WTC11 (cell line): ENCODE measurements around the gene MAST4. TPM values are rescaled to one million over a fixed set of nuclear protein-coding genes. Genes with fewer than 3 reads are reported as not detected.

ENCODE experiments used
- ATAC-seq: fragments of 200-7000 bp; cut with Tn5 transposase; 2 replicates; pipeline ENCODE4 v1.10.0; 2021; ENCODE audit warnings: mild to moderate bottlenecking, moderate library complexity
- CTCF ChIA-PET: fragments of 300-600 bp; sonication (Branson Sonifier 250); formaldehyde crosslinking; loops from one replicate; lab custom pipeline; 2021; ENCODE audit warnings: antibody characterized with exemption; lab: Charles Lee
- POLR2A ChIA-PET: fragments of 350-600 bp; sonication (Branson Sonifier 250); formaldehyde crosslinking; loops from one replicate; lab custom pipeline; 2021; ENCODE audit warnings: antibody characterized with exemption; lab: Charles Lee
- DNase-seq: peaks from one replicate; pipeline ENCODE4 v3.0.0; 2021; ENCODE audit warnings: low spot score
- H3K27ac Mint-ChIP-seq: 2 replicates; pipeline ENCODE4 v1.8.0; 2021; ENCODE audit warnings: mixed read lengths
- H3K27me3 Mint-ChIP-seq: 2 replicates; pipeline ENCODE4 v1.8.0; 2021; ENCODE audit warnings: low read depth, mild to moderate bottlenecking, moderate library complexity, mixed read lengths
- H3K36me3 Mint-ChIP-seq: 2 replicates; pipeline ENCODE4 v1.8.0; 2021; ENCODE audit warnings: mixed read lengths
- H3K4me1 Mint-ChIP-seq: 2 replicates; pipeline ENCODE4 v1.8.0; 2022; ENCODE audit warnings: mixed read lengths
- H3K4me3 Mint-ChIP-seq: 2 replicates; pipeline ENCODE4 v1.8.0; 2021; ENCODE audit warnings: mild to moderate bottlenecking, moderate library complexity, mixed read lengths
- H3K9me3 Mint-ChIP-seq: 2 replicates; pipeline ENCODE4 v1.8.0; 2021; ENCODE audit warnings: mixed read lengths
- GRHL2 ChIP-seq: fragments of 250-450 bp; sonication (Bioruptor Pico); IDR thresholded peaks from 2 replicates; pipeline ENCODE4 v1.8.0; 2022; ENCODE audit warnings: mild to moderate bottlenecking, moderate library complexity; ENCODE audit not compliant: insufficient replicate concordance, severe bottlenecking
- MXD4 ChIP-seq: fragments of 250-450 bp; sonication (Bioruptor Pico); IDR thresholded peaks from 2 replicates; pipeline ENCODE4 v1.8.0; 2021; ENCODE audit warnings: mild to moderate bottlenecking, moderate library complexity, borderline replicate concordance
- NFE2L1 ChIP-seq: sonication (generic); formaldehyde crosslinking; IDR thresholded peaks from 2 replicates; pipeline ENCODE4 v1.8.1; 2023; ENCODE audit warnings: missing genetic modification reagents
- PRRX2 ChIP-seq: fragments of 250-450 bp; sonication (Bioruptor Pico); IDR thresholded peaks from 2 replicates; pipeline ENCODE4 v1.8.0; 2021; ENCODE audit warnings: mild to moderate bottlenecking
- TP53 ChIP-seq: sonication (generic); formaldehyde crosslinking; IDR thresholded peaks from 2 replicates; pipeline ENCODE4 v1.8.1; 2023; ENCODE audit warnings: mild to moderate bottlenecking, missing genetic modification reagents
- ZNF219 ChIP-seq: sonication (generic); formaldehyde crosslinking; IDR thresholded peaks from 2 replicates; pipeline ENCODE4 v1.8.0; 2023; ENCODE audit warnings: missing genetic modification reagents, mild to moderate bottlenecking, borderline replicate concordance
- total RNA-seq: library from RNA; stranded (reverse); gene quantifications from 3 replicates; pipeline ENCODE4 v1.2.3, GENCODE V29; 2021
- TF ChIP-seq, protein P1 (sequence below): sonication (generic); formaldehyde crosslinking; IDR thresholded peaks from 2 replicates; pipeline ENCODE4 v1.8.0; 2023; ENCODE audit warnings: mild to moderate bottlenecking, missing genetic modification reagents
- TF ChIP-seq, protein P2 (sequence below): sonication (generic); formaldehyde crosslinking; IDR thresholded peaks from 2 replicates; pipeline ENCODE4 v1.8.1; 2022; ENCODE audit warnings: low read depth, missing genetic modification reagents, borderline replicate concordance
- TF ChIP-seq, protein P3 (sequence below): fragments of 250-450 bp; sonication (Bioruptor Pico); conservative IDR thresholded peaks from 2 replicates; pipeline ENCODE4 v1.9.0; 2021; ENCODE audit warnings: mild to moderate bottlenecking
- TF ChIP-seq, protein P4 (sequence below): fragments of 200-600 bp; IDR thresholded peaks from 2 replicates; pipeline ENCODE4 v1.8.0; 2022; ENCODE audit warnings: antibody characterized with exemption
- TF ChIP-seq, protein P5 (sequence below): sonication (generic); formaldehyde crosslinking; IDR thresholded peaks from 2 replicates; pipeline ENCODE4 v1.8.1; 2023; ENCODE audit warnings: mild to moderate bottlenecking, missing genetic modification reagents

Gene MAST4
- total RNA-seq, 1 experiment from 2014 or later: 8.0 TPM

DNA sequence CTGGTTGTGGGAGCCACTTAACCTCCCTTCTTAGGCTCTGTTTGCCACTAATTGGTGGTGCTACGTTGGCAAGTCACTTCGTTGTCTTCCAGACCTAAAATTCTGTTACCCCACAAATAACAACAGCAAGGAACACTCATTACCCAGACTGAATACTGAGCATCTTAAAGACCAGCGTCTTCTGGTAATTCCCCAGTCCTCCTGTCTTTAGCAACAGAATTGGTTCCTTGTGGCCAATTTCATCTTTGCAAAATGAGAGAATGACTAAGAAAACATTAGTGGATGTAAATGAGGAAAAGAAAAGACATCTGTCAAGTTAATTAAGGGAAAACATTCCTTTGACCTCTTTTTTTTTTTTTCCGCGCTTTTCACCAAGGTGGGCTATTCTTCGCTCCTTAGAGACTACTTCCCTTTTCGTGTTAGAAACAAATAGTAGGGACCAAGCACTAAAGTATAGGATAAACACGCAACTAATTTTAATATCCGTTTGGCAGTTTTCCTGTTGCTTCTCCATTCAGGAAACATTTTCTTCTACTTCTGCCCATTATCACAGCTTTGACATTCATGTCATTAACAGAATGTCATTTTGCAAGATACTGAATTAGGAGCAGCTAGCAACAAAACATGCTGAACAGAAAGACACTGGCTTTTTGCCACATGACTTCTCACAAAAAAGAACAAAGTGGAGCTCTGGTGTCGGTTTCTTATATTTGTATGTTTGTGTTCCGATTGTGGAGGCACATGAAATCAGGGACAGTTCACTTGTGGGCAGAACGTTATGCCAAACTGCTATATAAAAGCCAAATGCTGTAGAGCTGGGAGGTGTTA lies 446.2 kb downstream of the MAST4 start (continued):
- TF ChIP-seq, protein P1, sequence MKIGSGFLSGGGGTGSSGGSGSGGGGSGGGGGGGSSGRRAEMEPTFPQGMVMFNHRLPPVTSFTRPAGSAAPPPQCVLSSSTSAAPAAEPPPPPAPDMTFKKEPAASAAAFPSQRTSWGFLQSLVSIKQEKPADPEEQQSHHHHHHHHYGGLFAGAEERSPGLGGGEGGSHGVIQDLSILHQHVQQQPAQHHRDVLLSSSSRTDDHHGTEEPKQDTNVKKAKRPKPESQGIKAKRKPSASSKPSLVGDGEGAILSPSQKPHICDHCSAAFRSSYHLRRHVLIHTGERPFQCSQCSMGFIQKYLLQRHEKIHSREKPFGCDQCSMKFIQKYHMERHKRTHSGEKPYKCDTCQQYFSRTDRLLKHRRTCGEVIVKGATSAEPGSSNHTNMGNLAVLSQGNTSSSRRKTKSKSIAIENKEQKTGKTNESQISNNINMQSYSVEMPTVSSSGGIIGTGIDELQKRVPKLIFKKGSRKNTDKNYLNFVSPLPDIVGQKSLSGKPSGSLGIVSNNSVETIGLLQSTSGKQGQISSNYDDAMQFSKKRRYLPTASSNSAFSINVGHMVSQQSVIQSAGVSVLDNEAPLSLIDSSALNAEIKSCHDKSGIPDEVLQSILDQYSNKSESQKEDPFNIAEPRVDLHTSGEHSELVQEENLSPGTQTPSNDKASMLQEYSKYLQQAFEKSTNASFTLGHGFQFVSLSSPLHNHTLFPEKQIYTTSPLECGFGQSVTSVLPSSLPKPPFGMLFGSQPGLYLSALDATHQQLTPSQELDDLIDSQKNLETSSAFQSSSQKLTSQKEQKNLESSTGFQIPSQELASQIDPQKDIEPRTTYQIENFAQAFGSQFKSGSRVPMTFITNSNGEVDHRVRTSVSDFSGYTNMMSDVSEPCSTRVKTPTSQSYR (CRISPR knock-in tag): no peak
- TF ChIP-seq TP53: no peak

DNA sequence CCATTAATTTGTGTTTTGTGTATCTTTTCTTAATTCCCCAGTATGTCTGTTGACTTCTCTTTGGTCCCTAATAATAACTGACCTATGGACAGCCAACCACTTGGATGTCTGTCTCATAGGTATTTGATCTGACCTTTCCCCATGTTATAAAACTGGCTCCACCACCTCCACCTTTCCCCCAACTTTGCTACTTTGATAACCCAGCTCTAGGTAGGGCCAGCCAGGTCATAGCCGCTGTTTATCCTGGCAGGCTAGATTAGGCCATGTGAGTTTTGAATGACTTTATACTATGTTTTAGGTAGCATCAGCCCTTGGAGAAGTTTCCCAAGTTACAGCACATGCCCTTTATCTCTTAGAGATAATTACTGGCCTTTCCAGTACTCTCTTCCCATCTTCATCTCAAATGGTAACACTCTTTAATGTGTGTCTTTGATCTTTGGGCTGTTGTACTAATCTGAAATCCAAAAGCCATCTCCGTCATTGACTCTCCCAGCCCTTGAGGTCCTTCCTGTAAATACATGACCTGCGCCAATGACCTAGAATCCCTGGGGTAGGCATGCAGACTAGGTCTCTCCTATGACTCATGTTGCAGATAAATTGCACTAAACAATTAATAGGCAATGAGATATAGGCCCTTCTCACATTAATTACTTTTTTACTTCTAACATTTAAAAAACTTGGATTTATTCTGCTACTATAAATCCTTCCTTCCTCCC lies 447.8 kb downstream of the MAST4 start:
- POLR2A ChIA-PET: no interaction called here
- Mint-ChIP-seq H3K27me3 (no peaks in the 10 kb centered on the region; the same call in 1 of the 2 replicates), H3K4me3 (no peak overlapping the region), H3K9me3 (no peaks in the 10 kb centered on the region), H3K4me1 (peaks cover 30% of the 10 kb centered on the region), H3K36me3 (no peaks in the 10 kb centered on the region), H3K27ac (no peak overlapping the region)
- DNase-seq (no peak), ATAC-seq (no peak)
- CTCF ChIA-PET: no interaction called here
- TF ChIP-seq ZNF219 (no peak), MXD4 (no peak), GRHL2 (CRISPR knock-in tag) (no peak), PRRX2 (CRISPR knock-in tag) (no peak), NFE2L1 (no peak)
- TF ChIP-seq, protein P2, sequence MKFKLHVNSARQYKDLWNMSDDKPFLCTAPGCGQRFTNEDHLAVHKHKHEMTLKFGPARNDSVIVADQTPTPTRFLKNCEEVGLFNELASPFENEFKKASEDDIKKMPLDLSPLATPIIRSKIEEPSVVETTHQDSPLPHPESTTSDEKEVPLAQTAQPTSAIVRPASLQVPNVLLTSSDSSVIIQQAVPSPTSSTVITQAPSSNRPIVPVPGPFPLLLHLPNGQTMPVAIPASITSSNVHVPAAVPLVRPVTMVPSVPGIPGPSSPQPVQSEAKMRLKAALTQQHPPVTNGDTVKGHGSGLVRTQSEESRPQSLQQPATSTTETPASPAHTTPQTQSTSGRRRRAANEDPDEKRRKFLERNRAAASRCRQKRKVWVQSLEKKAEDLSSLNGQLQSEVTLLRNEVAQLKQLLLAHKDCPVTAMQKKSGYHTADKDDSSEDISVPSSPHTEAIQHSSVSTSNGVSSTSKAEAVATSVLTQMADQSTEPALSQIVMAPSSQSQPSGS (CRISPR knock-in tag): no peak
- TF ChIP-seq, protein P3, sequence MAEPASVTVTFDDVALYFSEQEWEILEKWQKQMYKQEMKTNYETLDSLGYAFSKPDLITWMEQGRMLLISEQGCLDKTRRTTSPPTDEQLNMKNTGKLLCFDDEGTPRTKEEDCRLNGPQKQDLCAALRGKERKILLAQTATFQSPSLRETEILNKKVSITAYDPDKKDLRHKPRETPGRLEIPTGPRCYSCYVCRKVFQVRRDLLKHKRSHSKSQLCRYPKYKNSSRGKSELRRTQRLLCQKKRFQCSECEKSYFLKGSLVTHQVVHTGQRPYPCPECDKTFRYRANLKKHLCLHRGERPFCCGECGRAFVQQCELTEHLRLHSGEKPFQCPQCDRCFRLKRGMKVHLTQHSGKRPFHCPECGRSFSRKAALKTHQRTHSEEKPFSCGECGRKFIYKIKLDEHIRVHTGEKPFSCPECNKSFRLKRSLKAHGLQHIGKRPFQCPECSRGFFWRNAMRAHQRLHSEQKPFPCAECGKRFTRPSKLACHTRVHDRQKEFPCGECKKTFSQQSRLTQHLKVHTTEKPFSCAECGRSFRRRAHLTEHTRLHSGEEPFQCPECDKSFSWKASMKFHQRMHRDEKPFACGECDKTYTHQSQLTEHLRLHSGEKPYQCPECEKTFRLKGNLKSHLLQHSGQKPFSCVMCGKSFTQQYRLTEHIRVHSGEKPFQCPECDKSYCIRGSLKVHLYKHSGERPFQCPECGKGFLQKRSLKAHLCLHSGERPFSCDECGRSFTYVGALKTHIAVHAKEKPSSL (CRISPR knock-in tag): no peak
- TF ChIP-seq, protein P4, sequence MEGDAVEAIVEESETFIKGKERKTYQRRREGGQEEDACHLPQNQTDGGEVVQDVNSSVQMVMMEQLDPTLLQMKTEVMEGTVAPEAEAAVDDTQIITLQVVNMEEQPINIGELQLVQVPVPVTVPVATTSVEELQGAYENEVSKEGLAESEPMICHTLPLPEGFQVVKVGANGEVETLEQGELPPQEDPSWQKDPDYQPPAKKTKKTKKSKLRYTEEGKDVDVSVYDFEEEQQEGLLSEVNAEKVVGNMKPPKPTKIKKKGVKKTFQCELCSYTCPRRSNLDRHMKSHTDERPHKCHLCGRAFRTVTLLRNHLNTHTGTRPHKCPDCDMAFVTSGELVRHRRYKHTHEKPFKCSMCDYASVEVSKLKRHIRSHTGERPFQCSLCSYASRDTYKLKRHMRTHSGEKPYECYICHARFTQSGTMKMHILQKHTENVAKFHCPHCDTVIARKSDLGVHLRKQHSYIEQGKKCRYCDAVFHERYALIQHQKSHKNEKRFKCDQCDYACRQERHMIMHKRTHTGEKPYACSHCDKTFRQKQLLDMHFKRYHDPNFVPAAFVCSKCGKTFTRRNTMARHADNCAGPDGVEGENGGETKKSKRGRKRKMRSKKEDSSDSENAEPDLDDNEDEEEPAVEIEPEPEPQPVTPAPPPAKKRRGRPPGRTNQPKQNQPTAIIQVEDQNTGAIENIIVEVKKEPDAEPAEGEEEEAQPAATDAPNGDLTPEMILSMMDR: no peak
- TF ChIP-seq, protein P5, sequence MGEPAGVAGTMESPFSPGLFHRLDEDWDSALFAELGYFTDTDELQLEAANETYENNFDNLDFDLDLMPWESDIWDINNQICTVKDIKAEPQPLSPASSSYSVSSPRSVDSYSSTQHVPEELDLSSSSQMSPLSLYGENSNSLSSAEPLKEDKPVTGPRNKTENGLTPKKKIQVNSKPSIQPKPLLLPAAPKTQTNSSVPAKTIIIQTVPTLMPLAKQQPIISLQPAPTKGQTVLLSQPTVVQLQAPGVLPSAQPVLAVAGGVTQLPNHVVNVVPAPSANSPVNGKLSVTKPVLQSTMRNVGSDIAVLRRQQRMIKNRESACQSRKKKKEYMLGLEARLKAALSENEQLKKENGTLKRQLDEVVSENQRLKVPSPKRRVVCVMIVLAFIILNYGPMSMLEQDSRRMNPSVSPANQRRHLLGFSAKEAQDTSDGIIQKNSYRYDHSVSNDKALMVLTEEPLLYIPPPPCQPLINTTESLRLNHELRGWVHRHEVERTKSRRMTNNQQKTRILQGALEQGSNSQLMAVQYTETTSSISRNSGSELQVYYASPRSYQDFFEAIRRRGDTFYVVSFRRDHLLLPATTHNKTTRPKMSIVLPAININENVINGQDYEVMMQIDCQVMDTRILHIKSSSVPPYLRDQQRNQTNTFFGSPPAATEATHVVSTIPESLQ (CRISPR knock-in tag): no peak
